Hematopoietic multipotent progenitor cell treated with erythropoietin and hydrocortisone succinate and interleukin-3 and kit ligand, for 6 days (in vitro differentiated cells): ENCODE measurements around the gene GOLGA6D.
"Not testable (repeated sequence)": the region's sequence is repeated elsewhere in the genome, so short reads cannot be mapped to it uniquely, and the experiment has no call there.

Experiments
- DNase-seq: peaks from one replicate; pipeline ENCODE4 v3.0.0-alpha.2; 2015

GOLGA6D gene

DNA sequence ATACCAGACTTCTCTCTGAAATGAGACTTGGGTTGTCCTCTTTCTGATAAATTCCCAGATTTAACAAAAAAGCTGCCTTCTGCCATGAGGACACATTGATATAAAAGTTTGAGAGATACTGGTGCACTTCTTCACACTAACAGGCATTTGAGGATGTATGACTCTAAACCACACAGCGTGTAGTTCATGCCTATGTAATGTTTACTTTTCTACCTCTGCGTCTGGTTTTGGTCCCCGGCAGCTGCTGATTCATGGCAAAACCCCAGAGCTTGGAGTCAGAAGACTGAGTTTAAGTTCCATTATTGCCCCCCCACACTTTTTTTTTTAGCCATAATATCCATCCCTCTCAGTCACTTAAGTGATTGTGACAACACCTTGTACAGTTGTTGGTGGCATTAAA lies 1.5 kb downstream of the GOLGA6D start:
- not testable (repeated sequence) for DNase-seq

DNA sequence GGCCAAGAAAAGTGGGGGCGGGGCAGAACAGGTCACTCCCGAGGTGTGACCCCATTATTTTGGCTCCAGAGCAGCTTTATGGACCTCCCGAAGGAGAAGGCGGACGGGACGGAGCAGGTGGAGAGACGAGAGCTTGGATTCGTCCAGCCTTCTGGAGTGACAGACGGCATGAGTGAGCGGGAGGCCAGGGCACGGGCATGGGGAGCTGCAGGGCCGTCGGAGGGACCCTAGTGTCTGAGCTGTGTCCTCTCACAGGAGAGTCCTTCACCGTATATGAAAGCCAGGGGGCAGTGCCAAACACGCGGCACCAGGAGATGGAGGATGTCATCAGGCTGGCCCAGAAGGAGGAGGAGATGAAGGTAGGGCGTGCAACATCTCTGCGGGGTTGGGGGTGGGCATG lies 11.0 kb downstream of the GOLGA6D start:
- not testable (repeated sequence) for DNase-seq

DNA sequence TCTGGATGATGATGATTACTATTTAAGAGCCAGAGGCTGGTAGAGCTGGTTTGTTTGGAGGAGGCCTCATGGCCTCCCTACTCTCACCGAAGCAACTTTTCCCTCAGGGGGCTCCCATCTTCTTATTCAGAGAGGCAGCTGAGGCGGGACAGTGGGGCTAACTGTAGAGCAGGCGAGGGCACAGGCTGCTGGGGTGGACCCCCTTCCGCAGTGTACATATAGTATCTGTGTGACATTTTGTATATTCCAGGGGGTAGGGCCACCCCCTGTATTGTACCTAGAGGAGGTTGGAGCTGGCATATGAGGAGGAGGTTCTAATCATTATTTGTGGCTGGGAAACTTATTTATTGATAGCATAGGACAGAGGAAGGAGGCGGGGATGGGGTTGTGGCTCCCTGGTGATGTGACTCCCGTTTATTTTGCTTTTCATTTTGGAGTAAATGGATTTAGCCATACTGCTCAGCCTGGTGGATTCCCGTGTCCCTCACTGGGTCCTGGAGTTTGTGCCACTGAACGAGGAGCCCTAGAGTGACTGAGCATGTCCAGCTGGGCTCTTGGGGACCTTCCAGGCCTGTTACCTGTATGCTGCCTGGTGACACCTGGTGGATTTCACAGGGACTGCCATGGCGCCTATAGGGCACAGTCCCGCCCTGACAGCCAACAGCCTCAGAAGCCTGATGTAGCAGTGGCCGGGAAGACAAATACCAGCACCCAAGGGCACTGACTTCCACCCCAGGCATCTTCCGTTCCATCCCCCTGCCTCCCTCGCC lies 16.1 kb downstream of the GOLGA6D start:
- not testable (repeated sequence) for DNase-seq

DNA sequence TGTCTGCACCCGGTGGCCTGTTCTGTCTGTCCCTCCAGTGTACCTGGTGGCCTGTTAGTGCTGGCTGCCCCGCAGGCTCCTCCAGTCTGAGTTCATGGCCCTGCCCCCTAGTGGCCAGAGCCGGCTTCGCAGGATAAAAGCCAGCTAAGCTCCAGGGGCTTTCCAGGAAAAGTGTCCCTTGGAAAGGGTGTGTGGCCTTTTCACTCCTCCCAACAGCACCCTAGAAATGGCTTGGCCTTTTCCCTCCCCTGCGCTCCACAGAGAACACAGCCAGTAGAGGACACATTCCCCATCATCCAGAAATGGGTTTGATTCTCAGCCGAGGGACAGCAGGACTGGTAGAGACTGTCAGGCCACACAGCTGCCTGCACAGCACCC lies 16.7 kb downstream of the GOLGA6D start:
- DNase-seq: not testable (repeated sequence)

DNA sequence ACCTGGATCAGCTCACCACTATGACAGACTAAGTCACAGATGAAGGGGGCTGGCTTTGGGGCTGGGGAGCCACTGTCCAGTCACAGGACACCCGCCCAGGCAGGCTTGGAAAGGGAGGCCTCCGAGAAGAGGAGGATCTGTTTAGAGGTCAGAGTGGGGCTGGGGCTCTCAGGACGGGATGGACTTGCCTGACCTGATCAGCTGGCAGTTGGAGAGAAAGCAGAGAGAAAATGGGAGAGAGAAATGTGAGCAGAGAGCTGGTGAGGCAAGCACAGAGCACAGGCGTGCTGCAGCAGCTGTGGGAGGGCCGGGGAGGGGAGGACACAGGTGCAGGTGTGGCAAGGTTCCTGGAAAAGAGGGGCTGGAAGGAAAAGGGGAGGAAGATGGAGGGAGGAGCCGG lies 17.4 kb downstream of the GOLGA6D start:
- not testable (repeated sequence) for DNase-seq

DNA sequence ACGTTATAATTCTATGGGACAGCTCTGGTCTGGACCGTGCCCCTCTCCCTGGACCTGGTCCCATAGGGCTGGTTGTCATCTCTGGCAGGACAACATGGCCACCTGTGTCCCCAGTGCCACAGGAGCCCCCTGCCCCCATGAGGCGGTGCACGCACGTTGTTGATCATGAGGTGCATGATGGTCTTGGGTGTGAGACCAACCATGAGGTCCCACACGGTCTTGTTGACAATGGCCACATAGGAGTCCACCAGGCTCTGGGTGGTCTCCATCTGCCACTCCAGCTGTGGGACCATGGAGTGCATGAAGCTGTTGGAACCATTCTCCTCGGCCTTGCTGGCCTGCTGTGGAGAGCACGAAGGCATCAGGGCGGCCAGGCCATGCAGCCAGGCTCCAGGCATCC lies 19.7 kb downstream of the GOLGA6D start:
- DNase-seq: no peak

DNA sequence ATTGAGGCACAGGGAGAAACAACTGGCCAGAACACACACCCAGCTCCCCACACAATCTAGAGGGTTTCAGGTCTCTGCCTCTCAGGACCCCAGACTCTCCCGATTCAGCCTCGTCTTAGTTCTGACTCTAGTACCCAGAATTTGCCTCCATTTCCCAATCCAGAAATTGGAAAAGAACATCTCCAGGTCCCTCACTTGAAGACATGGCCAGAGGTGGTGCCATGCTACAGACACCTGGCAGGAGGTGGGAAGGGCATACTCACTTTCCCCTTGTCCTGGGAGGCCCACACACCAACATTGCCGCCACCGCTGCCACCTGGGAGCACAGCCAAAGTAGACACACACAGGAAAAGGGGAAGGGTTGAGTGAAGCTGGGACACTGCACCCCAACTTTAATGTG lies 20.1 kb downstream of the GOLGA6D start:
- not testable (repeated sequence) for DNase-seq

DNA sequence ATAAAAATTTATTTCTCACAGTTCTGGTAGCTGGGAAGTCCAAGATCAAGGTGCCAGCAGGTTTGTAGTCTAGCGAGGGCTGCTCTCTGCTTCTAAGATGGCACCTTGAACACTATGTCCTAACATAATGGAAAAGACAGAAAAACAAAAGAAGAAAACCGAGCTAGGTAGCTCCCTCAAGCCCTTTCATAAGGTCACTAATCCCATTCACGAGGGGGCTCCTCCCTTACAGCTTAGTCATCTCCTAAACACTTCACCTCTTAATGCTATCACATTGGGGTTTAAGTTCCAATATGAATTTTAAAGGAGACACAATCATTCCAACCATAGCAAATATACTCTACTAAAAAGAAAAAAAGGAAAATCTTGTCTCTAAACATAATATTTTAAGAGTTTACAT lies 23.6 kb downstream of the GOLGA6D start:
- DNase-seq: no peak

DNA sequence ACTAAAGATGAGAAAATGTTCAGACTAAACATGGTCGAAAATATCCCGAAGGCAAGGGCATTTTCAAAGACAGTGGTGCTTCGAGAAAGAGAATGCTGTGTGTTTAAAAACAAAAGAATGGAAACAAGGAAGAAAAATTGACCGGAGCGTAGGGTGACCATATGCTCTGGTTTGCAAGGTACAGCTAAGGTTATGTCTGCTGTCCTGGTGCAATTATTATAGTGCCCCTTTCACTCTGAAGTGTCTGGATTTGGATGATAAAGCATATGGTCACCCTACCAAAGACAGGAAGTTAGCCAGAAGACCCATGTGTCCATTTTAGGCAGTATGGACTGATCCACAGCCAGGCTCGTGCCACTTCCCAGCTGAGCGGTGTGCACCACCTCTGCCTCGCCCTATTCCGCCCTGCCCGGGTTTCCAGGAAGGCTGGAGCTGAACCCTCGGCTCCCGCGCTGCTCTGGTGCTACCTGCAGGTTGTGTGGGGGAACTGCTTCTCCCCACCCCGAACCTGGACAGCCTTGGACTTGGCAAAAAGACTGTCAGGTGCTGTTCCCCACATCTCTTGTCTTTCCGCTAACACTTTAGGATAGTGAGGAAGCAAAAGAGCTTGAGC lies 25.2 kb downstream of the GOLGA6D start:
- peak; percentile 74 for DNase-seq

DNA sequence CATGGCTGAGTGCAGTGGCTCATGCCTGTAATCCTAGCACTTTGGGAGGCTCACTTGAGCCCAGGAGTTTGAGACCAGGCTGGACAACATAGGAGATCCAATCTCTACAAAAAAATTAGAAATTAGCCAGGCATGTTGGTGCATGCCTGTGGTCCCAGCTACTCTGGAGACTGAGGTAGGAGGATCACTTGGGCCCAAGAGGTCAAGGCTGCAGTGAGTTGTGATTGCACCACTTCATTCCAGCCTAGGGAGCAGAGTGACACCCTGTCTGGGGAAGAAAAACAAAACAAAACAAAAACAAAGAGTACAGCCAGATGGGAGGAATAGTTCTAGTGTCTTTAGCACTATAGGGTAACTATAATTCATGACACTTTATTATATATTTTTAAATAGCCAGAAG lies 27.1 kb downstream of the GOLGA6D start:
- no peak for DNase-seq

DNA sequence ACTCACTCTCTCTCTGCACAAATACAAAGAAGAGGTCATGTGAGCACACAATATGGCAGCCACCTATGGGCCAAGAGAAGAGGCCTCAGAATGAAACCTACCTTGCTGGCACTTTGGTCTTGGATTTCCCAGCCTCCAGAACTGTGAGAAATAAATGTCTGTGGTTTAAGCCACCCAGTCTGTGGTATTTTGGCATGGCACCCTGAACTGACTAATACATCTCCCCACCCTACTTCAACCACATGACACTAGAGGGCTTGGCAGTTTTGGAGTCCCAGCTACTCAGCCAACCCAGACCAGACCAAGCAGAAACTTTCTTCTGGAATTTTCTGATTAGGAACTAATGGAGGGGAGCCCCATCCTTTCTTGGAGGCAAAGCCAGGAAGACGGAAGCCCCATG lies 29.9 kb downstream of the GOLGA6D start:
- DNase-seq: peak; percentile 24

DNA sequence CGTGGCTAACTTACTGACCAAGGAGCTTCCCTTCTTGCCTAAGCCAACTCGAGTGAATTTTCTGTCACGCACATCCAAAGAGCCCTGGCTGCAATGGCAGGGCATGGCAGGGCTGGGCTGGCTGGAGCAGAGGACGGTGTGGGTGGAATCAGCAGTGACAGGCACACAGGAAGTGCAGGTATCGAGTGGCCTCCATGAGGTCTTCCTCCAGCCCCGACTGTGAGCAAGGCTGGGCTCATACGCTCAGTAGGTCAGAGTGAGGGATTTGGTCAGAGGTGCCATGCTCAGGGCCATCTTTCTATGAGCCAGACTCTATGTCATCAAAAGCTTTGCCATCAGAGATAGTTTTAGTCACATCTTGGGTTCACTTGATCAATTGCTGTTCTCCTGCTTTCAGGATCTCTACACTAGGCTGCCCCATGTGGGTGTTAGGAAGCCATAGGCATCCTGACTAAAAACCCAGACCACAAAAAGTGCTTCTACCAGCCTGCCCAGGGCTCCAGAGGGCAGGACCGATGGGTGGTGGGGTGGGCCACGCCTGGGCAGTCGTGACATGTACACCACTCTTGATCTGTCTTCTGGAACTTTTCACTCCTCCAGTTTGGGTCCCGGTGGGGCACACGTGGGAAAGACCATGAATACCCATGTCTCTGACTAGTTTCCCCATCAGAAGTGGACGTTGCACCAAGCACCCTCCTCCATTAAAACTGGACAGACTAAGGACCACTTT lies 30.6 kb downstream of the GOLGA6D start:
- DNase-seq: no peak

DNA sequence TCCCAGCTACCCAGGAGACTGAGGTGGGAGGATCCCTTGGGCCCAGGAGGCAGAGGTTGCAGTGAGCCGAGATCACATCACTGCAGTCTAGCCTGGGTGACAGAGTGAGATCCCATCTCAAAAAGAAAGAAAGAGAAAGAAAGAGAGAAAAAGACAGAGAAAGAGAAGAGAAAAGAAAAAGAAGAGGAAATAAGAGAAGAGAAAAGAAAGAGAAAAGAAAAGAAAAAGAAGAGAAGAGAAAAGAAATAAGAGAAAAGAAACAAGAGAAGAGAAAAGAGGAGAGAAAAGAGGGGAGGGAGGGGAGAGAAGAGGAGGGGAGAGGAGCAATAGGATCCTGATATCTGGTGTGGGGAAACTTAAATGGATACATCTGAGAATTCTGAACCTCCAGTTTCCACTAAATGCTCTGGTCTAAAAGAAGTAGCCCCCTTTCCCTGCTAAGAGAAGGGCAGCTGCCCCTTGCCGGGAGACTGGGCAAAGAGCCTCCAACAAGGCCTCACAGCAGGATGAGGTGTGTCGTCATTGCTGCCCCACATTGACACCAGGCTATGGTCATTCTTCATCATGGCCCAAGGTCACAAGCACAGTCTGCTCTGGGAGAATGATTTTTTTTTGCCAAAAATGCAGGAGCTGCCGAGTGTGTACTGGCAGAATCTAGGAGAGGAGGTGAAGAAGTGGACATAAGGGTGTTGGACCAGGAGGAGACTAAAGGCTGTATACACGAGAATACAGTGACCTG lies 32.1 kb downstream of the GOLGA6D start:
- DNase-seq: no peak

DNA sequence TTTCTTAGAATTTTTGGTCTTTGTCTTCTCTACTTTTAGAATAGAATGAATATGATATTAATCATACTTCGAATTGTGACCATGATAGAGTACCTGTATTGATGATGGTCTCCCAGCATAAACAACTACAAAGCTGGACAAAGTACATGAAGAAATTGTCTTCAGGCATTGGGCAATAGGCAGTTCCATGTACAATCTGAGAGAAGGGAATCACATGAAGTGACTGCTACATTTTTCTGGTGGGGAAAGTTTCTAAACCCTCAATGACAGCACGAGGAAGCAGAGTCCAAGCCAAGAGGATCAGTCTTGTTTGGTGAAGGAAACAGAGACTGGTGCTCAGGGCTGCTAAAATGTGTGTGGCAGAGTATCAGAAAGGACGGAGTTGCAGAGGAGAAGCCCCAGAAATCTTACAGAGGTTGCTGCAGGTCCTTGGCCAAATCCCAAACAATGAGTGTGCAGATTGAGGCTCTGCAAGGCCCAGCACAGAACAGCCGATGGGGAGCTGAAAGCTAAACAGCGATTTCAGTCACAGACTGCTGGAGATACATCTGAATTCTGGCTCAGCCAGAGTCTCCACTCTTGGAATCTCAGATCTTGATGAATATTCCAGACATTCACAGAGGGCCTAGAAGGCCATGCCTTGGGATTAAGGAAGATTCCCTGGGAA lies 36.7 kb downstream of the GOLGA6D start:
- DNase-seq: not testable (repeated sequence)

DNA sequence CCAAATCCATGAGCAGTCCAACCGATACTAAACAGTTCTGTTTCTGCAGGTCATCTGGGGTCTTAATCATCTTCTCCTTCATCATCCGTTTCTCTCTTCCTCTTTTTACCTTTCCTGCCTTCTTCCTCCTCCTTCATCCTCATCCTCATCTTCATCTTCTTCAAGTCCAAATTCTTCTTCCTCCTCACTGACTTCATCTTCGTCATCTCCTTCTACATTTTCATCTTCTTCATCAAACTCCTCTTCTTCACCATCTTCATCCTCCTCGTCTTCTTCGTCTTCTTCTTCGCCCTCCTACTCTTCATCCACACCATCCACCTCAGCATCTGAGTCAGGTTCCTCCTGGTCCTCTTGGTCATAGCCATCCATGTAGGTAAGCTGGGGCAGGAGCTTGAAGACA lies 39.1 kb downstream of the GOLGA6D start:
- no peak for DNase-seq

DNA sequence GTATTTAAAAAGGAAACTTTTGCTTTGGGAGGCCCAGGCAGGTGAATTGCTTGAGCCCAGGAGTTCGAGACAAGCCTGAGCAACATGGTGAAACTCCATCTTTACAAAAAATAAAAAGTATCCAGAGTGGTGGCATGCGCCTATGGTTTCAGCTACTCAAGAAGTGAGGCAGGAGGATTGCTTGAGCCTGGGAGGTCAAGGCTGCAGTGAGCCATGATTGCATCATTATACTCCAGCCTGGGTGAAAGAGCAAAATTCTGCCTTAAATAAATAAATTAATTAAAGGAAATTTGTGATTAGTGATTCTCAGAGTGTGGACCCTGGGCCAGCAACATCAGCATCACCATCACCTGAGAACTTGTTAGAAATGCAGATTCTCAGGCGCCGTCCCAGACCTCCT lies 43.3 kb downstream of the GOLGA6D start:
- DNase-seq: no peak

DNA sequence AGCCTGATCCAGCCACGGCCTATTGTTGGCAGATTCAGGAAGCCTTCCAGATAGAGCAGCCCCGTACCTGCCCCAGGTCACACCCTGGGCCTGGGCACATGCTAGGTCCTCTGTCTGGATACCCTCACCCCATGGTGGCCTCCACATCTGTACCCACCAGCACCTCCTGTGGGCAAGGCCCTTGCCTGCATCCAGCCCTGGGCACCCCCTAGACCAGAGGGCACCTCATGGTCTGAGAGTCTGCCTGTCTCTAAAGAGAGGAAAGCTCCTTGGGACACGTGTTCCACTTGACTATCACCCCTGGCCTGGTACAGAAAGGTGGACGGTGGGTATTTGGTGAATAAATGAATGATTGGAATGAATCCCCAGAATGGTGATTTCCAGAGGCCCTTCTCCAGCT lies 44.4 kb downstream of the GOLGA6D start:
- no peak for DNase-seq

DNA sequence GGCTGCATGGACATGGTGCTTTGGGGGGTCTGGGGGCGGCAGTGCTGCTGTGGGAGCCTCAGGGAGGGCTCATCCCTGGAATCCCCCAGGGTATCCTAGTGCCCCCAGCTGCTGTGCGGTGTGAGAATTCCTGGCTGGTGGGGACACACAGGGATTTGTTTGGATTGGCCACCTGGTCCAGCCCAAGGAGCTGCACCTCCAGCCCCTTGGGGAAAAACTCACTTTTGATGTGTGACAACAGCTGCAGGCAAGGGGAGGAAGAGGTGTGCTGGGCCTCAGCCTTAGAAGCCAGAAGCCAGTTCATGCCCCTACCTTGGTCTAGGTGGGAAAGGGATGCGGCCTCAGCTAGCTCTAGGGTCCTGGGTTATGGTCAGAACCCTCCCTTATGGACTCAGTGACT lies 44.9 kb downstream of the GOLGA6D start:
- no peak for DNase-seq

DNA sequence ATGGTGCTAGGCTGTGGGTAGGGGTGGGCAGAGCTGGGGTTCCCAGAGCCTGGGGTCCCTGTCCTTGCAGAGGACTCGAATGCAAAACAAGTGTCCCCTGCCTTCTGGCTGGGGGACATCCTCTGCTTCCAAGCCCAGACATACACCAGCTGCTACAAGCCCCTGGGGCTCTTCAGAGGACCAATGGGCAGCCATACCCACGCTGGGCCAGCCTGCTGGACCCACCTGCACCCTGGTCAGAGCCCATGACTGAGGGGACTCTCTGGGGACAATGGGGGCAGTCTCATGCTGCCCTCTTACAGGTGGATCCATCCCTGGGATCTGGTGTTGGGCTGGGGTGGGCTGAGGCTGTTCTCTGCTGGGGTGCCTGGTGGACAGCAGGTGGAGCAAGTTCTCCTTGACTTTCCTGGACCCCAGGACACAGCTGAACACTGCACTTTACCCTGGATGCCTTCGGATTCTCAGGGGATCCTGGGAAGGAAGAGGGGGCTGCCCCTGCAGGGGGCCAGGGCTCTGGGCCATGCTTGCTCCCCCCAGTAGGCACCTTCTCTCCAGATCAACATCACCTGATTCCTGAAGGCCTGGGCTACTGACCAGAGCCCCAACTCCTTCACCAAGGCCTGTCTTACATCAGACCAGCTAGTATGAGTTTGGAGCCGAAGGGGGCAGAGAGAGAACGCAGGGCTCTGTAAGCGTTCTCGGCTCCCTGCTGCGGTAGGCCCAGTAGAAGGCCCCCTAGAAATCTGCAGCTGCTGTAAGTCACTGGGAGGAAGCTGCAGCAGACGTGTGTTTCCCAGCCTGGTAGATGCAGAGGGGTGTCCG lies 46.1 kb downstream of the GOLGA6D start:
- DNase-seq: no peak

DNA sequence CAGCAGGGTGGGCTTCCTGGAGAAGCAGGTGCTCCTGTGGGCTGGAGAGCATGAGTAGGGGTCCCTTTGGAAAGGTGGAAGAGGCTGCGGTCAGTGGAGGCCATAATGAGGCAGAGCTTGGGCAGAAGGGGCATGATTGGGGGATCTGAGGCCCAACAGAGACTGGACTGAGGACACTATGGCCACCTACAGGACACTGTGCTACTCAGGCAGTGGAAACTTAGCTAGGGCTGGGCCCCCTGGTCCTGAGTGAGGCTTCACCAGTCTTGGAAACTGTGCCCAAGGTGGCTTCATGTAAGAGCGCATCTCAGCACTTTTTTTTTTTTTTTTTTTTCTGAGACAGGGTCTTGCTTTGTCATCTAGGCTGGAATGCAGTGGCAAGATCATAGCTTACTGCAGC lies 46.9 kb downstream of the GOLGA6D start:
- DNase-seq: no peak

DNA sequence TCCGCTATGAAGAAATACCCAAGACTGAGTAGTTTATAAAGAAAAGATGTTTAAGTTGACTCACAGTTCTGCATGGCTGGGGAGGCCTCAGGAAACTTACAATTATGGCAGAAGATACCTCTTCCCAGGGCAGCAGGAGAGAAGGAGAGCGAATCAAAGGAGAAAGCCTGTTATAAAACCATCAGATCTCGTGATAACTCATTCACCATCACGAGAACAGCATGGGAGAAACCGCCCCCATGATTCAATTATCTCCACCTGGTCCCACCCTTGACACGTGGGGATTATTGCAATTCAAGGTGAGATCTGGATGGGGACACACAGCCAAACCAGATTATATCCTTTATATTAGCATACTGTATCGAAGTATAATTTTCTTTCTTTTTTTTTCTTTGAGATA lies 49.5 kb downstream of the GOLGA6D start:
- DNase-seq: not testable (repeated sequence)
